Mesothelial cell of epicardium (in vitro differentiated cells): Measurements from ENCODE around the gene CLASP2. TPM values are rescaled to one million over a fixed set of nuclear protein-coding genes. Genes with fewer than 3 reads are reported as not detected.
"Not testable (repeated sequence)": the region's sequence is repeated elsewhere in the genome, so short reads cannot be mapped to it uniquely, and the experiment has no call there.

Experiments used
- DNase-seq, 2 experiments: peaks; one replicate each; pipeline ENCODE4 v3.0.0; 2021; ENCODE audit warnings: low spot score in 2 of 2; ENCODE audit not compliant: unreplicated experiment in 2 of 2
- H3K27ac Mint-ChIP-seq: 2 replicates; pipeline ENCODE4 v1.8.0; 2021; ENCODE audit warnings: mixed read lengths
- H3K27me3 Mint-ChIP-seq: 2 replicates; pipeline ENCODE4 v1.8.0; 2021; ENCODE audit warnings: low read depth, mixed read lengths
- H3K36me3 Mint-ChIP-seq: 2 replicates; pipeline ENCODE4 v1.8.0; 2021; ENCODE audit warnings: mixed read lengths
- H3K4me1 Mint-ChIP-seq: 2 replicates; pipeline ENCODE4 v1.8.0; 2021; ENCODE audit warnings: mixed read lengths
- H3K4me3 Mint-ChIP-seq: 2 replicates; pipeline ENCODE4 v1.8.0; 2021; ENCODE audit warnings: mild to moderate bottlenecking, moderate library complexity, mixed read lengths
- H3K9me3 Mint-ChIP-seq: 2 replicates; pipeline ENCODE4 v1.8.0; 2021; ENCODE audit warnings: mixed read lengths
- CTCF ChIP-seq: fragments of 200-600 bp; sonication (generic); IDR thresholded peaks from one replicate; pipeline ENCODE4 v1.5.0; 2021; ENCODE audit warnings: antibody characterized with exemption; ENCODE audit not compliant: unreplicated experiment
- total RNA-seq: library from RNA; stranded (reverse); gene quantifications from 3 replicates; pipeline ENCODE4 v1.2.1, GENCODE V29; 2021

Gene CLASP2
- total RNA-seq, 1 donor from 2014 or later = 64.4 TPM

GRCh38 chr3:33453331-33453761, 264.7 kb downstream of the CLASP2 start:
- H3K27me3 Mint-ChIP-seq = no peaks in the 10 kb centered on the region
- peaks cover 24% of the 10 kb centered on the region for H3K9me3 Mint-ChIP-seq
- TF ChIP-seq CTCF = no peak
- no peak overlapping the region for H3K4me3 Mint-ChIP-seq
- peaks cover 44% of the 10 kb centered on the region for H3K36me3 Mint-ChIP-seq
- H3K4me1 Mint-ChIP-seq = peaks cover 17% of the 10 kb centered on the region
- DNase-seq = no peak
- no peak overlapping the region for H3K27ac Mint-ChIP-seq

- Mint-ChIP-seq H3K9me3 (peaks cover 17% of the 10 kb centered on the region), H3K4me1 (peaks cover 29% of the 10 kb centered on the region), H3K27ac (peak overlapping the region; percentile 13), H3K36me3 (peaks cover 37% of the 10 kb centered on the region)
- not testable (repeated sequence) for H3K27me3 Mint-ChIP-seq, H3K4me3 Mint-ChIP-seq, DNase-seq
These were observed 266.1 kb downstream of the CLASP2 start for GRCh38 chr3:33451994-33452393.

- no peak for DNase-seq
- Mint-ChIP-seq H3K27me3 (no peaks in the 10 kb centered on the region), H3K9me3 (no peaks in the 10 kb centered on the region), H3K27ac (peak overlapping the region; percentile 92), H3K4me3 (peak overlapping the region; percentile 95), H3K36me3 (peaks cover 10% of the 10 kb centered on the region), H3K4me1 (peaks cover 29% of the 10 kb centered on the region)
- no peak for TF ChIP-seq CTCF
These were observed 270.1 kb downstream of the CLASP2 start for GRCh38 chr3:33447958-33448357.

- peak in 1 of 2 experiments; percentile 38 for DNase-seq
- H3K27ac Mint-ChIP-seq = peak overlapping the region; percentile 92
- not testable (repeated sequence) for H3K27me3 Mint-ChIP-seq, H3K36me3 Mint-ChIP-seq, H3K9me3 Mint-ChIP-seq
- H3K4me1 Mint-ChIP-seq = peaks cover 27% of the 10 kb centered on the region
- H3K4me3 Mint-ChIP-seq = peak overlapping the region; percentile 95
These were observed 270.8 kb downstream of the CLASP2 start for GRCh38 chr3:33447256-33447625.

Other genes with a start within 250 kb of the CLASP2 start
- 134 to 142 TPM (median 135 TPM) in 3 replicates for gene PDCD6IP, start 80.4 kb upstream of the CLASP2 start, total RNA-seq